Measurements from ENCODE around the gene CYBC1.

The CYBC1 gene

DNA sequence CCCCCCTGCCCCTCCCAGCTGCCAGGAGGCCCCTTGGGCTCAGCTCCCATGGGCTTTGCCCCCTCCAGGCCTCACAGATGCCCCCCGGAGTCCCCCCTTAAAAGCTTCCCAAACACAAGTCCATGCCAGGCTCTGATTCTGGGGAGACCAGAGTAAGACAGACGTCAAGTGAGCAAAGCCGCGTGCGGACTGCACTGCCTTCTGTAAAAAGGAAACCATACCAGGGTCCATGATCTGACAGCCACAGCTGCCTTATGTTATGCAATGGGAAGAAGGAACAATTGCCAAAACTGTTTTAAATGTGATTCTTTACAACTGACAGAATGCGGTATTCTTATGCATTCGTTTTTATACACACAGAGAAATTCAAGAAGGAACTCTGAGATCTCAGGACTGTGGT lies 50.3 kb downstream of the CYBC1 start:
- no peaks in the 10 kb centered on the region for H3K27me3 ChIP-seq (ENCODE audit: insufficient read depth, low read length, poor library complexity)
- H3K4me2 ChIP-seq (ENCODE audit: insufficient read depth, low read length), result no peak overlapping the region
- H3K4me1 ChIP-seq (ENCODE audit: insufficient read depth, low read length), result no peaks in the 10 kb centered on the region
- no peak overlapping the region for H3K4me3 ChIP-seq (ENCODE audit: low read depth in 1 of 2, low read length in 2 of 2)
- TF ChIP-seq, protein P1, sequence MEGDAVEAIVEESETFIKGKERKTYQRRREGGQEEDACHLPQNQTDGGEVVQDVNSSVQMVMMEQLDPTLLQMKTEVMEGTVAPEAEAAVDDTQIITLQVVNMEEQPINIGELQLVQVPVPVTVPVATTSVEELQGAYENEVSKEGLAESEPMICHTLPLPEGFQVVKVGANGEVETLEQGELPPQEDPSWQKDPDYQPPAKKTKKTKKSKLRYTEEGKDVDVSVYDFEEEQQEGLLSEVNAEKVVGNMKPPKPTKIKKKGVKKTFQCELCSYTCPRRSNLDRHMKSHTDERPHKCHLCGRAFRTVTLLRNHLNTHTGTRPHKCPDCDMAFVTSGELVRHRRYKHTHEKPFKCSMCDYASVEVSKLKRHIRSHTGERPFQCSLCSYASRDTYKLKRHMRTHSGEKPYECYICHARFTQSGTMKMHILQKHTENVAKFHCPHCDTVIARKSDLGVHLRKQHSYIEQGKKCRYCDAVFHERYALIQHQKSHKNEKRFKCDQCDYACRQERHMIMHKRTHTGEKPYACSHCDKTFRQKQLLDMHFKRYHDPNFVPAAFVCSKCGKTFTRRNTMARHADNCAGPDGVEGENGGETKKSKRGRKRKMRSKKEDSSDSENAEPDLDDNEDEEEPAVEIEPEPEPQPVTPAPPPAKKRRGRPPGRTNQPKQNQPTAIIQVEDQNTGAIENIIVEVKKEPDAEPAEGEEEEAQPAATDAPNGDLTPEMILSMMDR (IDR thresholded peaks at IDR 0.05; ENCODE audit: borderline replicate concordance, extremely low read depth, low read length, poor library complexity, severe bottlenecking), result no peak
- no peak for TF ChIP-seq EZH2 (IDR thresholded peaks at IDR 0.05; ENCODE audit: borderline replicate concordance, low read depth, low read length, severe bottlenecking)
- no peaks in the 10 kb centered on the region for H3K79me2 ChIP-seq (ENCODE audit: insufficient read depth, low read length)
- H2AFZ ChIP-seq (ENCODE audit: low read depth, low read length), result no peak overlapping the region
- no peak overlapping the region for H3K27ac ChIP-seq (ENCODE audit: low read length)
- no peak overlapping the region for H3K9ac ChIP-seq (ENCODE audit: low read depth, low read length)
- ATAC-seq (ENCODE audit: insufficient read depth, low read depth) (no peak), DNase-seq (no peak)
- H3K36me3 ChIP-seq (ENCODE audit: insufficient read depth, low read length), result peaks cover 39% of the 10 kb centered on the region
- H4K20me1 ChIP-seq (ENCODE audit: insufficient read depth, low read length), result no peaks in the 10 kb centered on the region
- H3K9me3 ChIP-seq (ENCODE audit: insufficient read depth, low read length, severe bottlenecking), result no peaks in the 10 kb centered on the region

GRCh38 chr17:82399601-82400101 lies 50.9 kb downstream of the CYBC1 start:
- ATAC-seq (ENCODE audit: insufficient read depth, low read depth) (peak; percentile 24; the same call in 1 of the 3 replicates), DNase-seq (no peak)
- Histone ChIP-seq H3K4me1 (ENCODE audit: insufficient read depth, low read length) (no peaks in the 10 kb centered on the region), H3K4me3 (ENCODE audit: low read depth in 1 of 2, low read length in 2 of 2) (no peak overlapping the region), H3K4me2 (ENCODE audit: insufficient read depth, low read length) (no peak overlapping the region), H4K20me1 (ENCODE audit: insufficient read depth, low read length) (no peaks in the 10 kb centered on the region), H3K27ac (ENCODE audit: low read length) (no peak overlapping the region), H3K9ac (ENCODE audit: low read depth, low read length) (no peak overlapping the region), H3K27me3 (ENCODE audit: insufficient read depth, low read length, poor library complexity) (no peaks in the 10 kb centered on the region), H3K79me2 (ENCODE audit: insufficient read depth, low read length) (no peaks in the 10 kb centered on the region), H3K9me3 (ENCODE audit: insufficient read depth, low read length, severe bottlenecking) (no peaks in the 10 kb centered on the region), H2AFZ (ENCODE audit: low read depth, low read length) (no peak overlapping the region), H3K36me3 (ENCODE audit: insufficient read depth, low read length) (peaks cover 39% of the 10 kb centered on the region)
- TF ChIP-seq EZH2 (IDR thresholded peaks at IDR 0.05; ENCODE audit: borderline replicate concordance, low read depth, low read length, severe bottlenecking), result no peak
- TF ChIP-seq, protein P1 (IDR thresholded peaks at IDR 0.05; ENCODE audit: borderline replicate concordance, extremely low read depth, low read length, poor library complexity, severe bottlenecking), result no peak

- DNase-seq (no peak), ATAC-seq (ENCODE audit: insufficient read depth, low read depth) (no peak)
These were observed 51.5 kb downstream of the CYBC1 start for GRCh38 chr17:82399041-82399441.

More at GRCh38 chr17:82399041-82399441, 51.5 kb downstream of the CYBC1 start:
- no peak overlapping the region for H3K9ac ChIP-seq (ENCODE audit: low read depth, low read length)
- no peak overlapping the region for H3K4me2 ChIP-seq (ENCODE audit: insufficient read depth, low read length)
- no peaks in the 10 kb centered on the region for H3K27me3 ChIP-seq (ENCODE audit: insufficient read depth, low read length, poor library complexity)
- H3K4me1 ChIP-seq (ENCODE audit: insufficient read depth, low read length), result no peaks in the 10 kb centered on the region
- no peak for TF ChIP-seq EZH2 (IDR thresholded peaks at IDR 0.05; ENCODE audit: borderline replicate concordance, low read depth, low read length, severe bottlenecking)
- TF ChIP-seq, protein P1 (IDR thresholded peaks at IDR 0.05; ENCODE audit: borderline replicate concordance, extremely low read depth, low read length, poor library complexity, severe bottlenecking), result no peak
- H3K4me3 ChIP-seq (ENCODE audit: low read depth in 1 of 2, low read length in 2 of 2), result no peak overlapping the region
- no peaks in the 10 kb centered on the region for H3K9me3 ChIP-seq (ENCODE audit: insufficient read depth, low read length, severe bottlenecking)
- H3K79me2 ChIP-seq (ENCODE audit: insufficient read depth, low read length), result no peaks in the 10 kb centered on the region
- no peaks in the 10 kb centered on the region for H4K20me1 ChIP-seq (ENCODE audit: insufficient read depth, low read length)
- peaks cover 37% of the 10 kb centered on the region for H3K36me3 ChIP-seq (ENCODE audit: insufficient read depth, low read length)
- no peak overlapping the region for H2AFZ ChIP-seq (ENCODE audit: low read depth, low read length)
- no peak overlapping the region for H3K27ac ChIP-seq (ENCODE audit: low read length)
